Osteocyte (in vitro differentiated cells): ENCODE results near the gene IRF8. TPM values are rescaled to one million over a fixed set of nuclear protein-coding genes. Genes with fewer than 3 reads are reported as not detected.

ENCODE experiments used
- DNase-seq: peaks from one replicate; pipeline ENCODE4 v3.0.0; 2021; ENCODE audit warnings: mixed read lengths; ENCODE audit not compliant: unreplicated experiment; ENCODE audit errors: extremely low spot score
- H3K27ac Mint-ChIP-seq: one replicate; pipeline ENCODE4 v1.8.0; 2021; ENCODE audit warnings: mild to moderate bottlenecking, mixed read lengths; ENCODE audit not compliant: unreplicated experiment
- H3K27me3 Mint-ChIP-seq: one replicate; pipeline ENCODE4 v1.8.0; 2021; ENCODE audit warnings: mixed read lengths; ENCODE audit not compliant: unreplicated experiment
- H3K36me3 Mint-ChIP-seq: one replicate; pipeline ENCODE4 v1.8.0; 2021; ENCODE audit warnings: mixed read lengths; ENCODE audit not compliant: unreplicated experiment
- H3K4me1 Mint-ChIP-seq: one replicate; pipeline ENCODE4 v1.8.0; 2021; ENCODE audit warnings: mixed read lengths; ENCODE audit not compliant: unreplicated experiment
- H3K4me3 Mint-ChIP-seq: one replicate; pipeline ENCODE4 v1.8.0; 2021; ENCODE audit warnings: mild to moderate bottlenecking, moderate library complexity, mixed read lengths; ENCODE audit not compliant: unreplicated experiment
- H3K9me3 Mint-ChIP-seq: one replicate; pipeline ENCODE4 v1.8.0; 2021; ENCODE audit warnings: mixed read lengths; ENCODE audit not compliant: unreplicated experiment
- total RNA-seq: library from RNA; stranded (reverse); gene quantifications from 2 replicates; pipeline ENCODE4 v1.2.1, GENCODE V29; 2021
- TF ChIP-seq, protein P1 (sequence below): fragments of 200-600 bp; sonication (generic); IDR thresholded peaks from 2 replicates; pipeline ENCODE4 v1.5.0; 2021; ENCODE audit warnings: antibody characterized with exemption, mild to moderate bottlenecking, moderate library complexity

Gene IRF8
- total RNA-seq, 1 donor from 2014 or later = not detected

DNA sequence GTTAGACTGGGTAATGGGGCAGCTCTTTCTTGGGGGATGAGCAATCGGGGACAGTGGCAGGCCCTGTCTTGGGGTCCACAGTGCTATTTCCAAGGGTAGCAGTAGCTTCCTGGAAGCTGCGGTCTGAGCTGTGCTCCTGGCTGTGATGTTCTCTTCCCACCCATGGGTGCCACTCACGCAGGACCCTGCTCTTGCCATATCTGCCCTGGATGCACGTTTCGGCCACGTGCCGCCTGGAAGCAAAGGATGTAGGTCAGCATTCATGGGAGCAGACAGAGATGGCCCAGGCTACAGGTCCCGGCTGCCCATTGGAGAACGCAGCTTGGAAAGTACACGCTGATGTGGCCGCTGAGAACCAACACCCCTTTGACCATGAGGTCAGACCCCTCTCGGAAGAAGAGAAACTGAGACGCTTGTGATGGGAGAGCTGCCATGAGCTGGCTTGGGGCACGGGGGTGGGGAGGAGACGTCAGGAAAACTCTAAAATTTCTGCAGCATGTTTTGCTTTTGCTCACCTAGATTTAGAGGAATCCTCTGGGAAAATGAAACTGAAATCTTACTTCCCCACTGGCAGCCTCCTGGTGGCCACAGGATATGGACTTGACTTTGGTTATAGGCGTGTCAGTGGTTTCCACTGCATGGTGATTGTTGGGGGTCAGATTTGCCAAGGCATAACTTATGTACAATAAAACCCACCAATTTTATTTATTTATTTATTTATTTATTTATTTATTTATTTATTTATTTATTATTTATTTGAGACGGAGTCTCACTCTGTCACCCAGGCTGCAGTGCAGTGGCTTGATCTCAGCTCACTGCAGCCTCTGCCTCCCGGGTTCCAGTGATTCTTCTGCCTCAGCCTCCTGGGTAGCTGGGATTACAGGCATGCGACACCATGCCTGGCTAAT lies 36.2 kb upstream of the IRF8 start:
- Mint-ChIP-seq H3K4me3 (no peak overlapping the region), H3K4me1 (no peaks in the 10 kb centered on the region), H3K27me3 (peaks cover 3% of the 10 kb centered on the region), H3K36me3 (no peaks in the 10 kb centered on the region), H3K27ac (no peak overlapping the region), H3K9me3 (peaks cover 4% of the 10 kb centered on the region)
- TF ChIP-seq, protein P1, sequence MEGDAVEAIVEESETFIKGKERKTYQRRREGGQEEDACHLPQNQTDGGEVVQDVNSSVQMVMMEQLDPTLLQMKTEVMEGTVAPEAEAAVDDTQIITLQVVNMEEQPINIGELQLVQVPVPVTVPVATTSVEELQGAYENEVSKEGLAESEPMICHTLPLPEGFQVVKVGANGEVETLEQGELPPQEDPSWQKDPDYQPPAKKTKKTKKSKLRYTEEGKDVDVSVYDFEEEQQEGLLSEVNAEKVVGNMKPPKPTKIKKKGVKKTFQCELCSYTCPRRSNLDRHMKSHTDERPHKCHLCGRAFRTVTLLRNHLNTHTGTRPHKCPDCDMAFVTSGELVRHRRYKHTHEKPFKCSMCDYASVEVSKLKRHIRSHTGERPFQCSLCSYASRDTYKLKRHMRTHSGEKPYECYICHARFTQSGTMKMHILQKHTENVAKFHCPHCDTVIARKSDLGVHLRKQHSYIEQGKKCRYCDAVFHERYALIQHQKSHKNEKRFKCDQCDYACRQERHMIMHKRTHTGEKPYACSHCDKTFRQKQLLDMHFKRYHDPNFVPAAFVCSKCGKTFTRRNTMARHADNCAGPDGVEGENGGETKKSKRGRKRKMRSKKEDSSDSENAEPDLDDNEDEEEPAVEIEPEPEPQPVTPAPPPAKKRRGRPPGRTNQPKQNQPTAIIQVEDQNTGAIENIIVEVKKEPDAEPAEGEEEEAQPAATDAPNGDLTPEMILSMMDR = no peak
- DNase-seq = no peak

DNA sequence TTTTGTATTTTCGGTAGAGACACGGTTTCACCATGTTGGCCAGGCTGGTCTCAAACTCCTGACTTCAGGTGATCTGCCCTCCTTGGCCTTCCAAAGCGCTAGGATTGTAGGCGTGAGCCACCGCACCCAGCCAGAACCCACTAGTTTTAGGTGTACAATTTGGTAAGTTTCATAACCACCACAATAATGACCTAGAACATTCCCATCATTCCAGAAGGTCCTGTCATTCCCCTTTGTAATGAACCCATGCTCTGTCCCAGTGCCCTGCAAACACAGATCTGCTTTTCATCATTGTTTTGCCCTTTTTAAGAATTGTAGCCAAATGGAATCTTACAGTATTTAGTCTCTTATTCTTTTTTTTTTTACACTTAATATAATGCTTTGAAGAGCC lies 35.6 kb upstream of the IRF8 start:
- TF ChIP-seq, protein P1 = no peak
- Mint-ChIP-seq H3K4me1 (no peaks in the 10 kb centered on the region), H3K9me3 (peaks cover 4% of the 10 kb centered on the region), H3K4me3 (no peak overlapping the region), H3K36me3 (no peaks in the 10 kb centered on the region), H3K27me3 (peaks cover 3% of the 10 kb centered on the region), H3K27ac (no peak overlapping the region)
- DNase-seq = no peak

DNA sequence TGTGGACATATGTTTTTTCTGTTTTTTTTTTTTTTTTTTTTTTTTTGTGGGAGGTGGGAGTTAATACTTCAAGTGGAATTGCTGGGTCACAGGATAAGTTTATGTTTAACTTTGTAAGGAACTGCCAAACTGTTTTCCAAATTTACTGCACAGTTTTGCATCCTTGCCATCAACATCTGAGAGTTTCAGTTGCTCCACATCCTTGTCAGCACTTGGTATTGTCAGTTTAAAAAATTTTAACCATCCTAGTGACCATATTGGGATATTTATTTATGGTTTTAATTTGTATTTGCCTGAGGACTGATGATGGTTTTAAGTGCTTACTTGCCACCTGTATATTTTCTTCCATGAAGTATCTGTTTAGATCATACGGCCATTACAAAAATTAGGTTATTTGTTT lies 34.0 kb upstream of the IRF8 start:
- Mint-ChIP-seq H3K27me3 (peaks cover 15% of the 10 kb centered on the region), H3K4me1 (no peaks in the 10 kb centered on the region), H3K4me3 (no peak overlapping the region), H3K36me3 (no peaks in the 10 kb centered on the region), H3K27ac (no peak overlapping the region), H3K9me3 (peaks cover 4% of the 10 kb centered on the region)
- DNase-seq = no peak
- TF ChIP-seq, protein P1 = no peak

DNA sequence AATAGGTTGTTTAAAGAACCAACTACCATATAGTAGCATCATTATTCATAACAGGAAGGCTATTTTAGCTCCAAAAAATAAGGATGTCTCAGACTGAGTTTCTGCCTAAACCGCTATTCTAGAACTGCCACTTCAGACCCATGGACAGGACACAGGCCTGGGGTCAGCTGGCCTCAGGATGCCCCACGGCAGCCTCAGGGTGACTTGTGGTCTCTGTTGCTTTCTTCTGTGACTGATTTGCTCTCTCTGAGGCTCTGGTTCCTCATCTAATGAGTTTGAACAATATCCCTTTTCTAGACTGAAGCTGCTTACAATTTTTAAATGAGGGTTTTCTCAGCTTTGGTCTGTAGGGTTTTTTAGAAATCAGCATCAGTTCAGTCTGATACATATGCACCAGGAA lies 31.8 kb upstream of the IRF8 start:
- Mint-ChIP-seq H3K27me3 (peaks cover 32% of the 10 kb centered on the region), H3K36me3 (no peaks in the 10 kb centered on the region), H3K9me3 (peaks cover 4% of the 10 kb centered on the region), H3K4me1 (no peaks in the 10 kb centered on the region), H3K27ac (no peak overlapping the region), H3K4me3 (no peak overlapping the region)
- TF ChIP-seq, protein P1 = no peak
- no peak for DNase-seq

DNA sequence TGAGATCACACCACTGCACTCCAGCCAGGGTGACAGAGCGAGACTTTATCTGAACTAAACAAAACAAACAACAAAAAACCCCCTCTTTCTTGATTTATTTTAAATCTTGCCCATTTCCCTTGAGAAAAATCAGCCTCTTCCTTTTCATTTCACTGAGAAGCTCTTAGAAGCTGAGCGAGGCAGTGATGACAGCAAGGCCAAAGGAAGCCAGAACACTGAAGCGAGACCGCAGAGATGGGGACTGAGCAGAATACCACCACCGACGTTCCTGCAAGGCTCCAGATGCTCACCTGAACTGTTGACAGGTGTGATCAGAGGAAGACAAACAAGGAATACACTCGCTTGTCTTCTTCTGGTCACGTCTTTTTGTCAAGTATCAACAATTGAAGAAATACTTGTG lies 30.5 kb upstream of the IRF8 start:
- DNase-seq = no peak
- TF ChIP-seq, protein P1 = no peak
- Mint-ChIP-seq H3K27me3 (peaks cover 44% of the 10 kb centered on the region), H3K27ac (no peak overlapping the region), H3K36me3 (no peaks in the 10 kb centered on the region), H3K4me3 (no peak overlapping the region), H3K4me1 (no peaks in the 10 kb centered on the region), H3K9me3 (peaks cover 4% of the 10 kb centered on the region)
